HL-60/S4 treated with phorbol 12-myristate 13-acetate at 8.2 ng/mL for 4 days and 3 days (cell line): ENCODE measurements around the gene AMBP.

Experiments used
- in situ Hi-C: fragments of 300-500 bp; cut with MboI; formaldehyde crosslinking; loops from 2 replicates; pipeline ENCODE4 v1.15.0; 2022; ENCODE audit warnings: low sequenced_read_pairs

AMBP gene

DNA sequence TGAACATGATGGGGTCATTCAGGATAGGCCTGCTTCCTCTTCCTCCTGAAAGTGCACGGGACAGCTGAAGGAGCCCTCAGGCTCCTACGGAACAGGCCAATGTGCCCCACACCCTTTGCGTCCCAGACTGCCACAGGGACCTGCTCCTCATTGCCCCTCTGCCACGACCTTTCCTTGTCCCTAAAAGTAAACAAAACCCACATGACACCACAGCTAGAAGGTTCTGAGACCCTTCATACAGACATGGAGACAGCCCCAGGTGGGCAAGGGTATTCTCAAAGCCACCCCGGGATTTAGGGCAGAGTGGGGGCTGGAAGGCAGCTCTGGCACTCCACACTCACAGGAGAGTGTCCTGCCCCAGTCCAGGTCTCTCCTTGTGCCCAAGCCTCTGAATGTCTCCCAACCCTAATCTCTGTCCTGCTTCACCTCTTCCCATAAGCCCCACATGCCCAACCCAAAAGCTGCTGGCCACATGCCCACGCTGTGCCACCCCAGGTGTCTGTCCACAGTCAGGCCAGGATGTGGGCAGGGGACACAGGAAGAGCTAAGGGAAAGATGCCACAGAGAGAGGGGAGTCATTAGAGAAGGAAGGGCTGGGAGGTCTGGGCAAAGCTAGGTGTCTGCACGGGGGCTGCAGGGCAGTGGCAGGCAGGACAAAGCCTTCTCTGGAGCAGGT, 800 bp downstream of the AMBP start:
- in situ Hi-C loops: loop anchor here (25.0 kb wide), 1 partner anchor 210 kb away; no protein-coding TSS in a partner anchor

DNA sequence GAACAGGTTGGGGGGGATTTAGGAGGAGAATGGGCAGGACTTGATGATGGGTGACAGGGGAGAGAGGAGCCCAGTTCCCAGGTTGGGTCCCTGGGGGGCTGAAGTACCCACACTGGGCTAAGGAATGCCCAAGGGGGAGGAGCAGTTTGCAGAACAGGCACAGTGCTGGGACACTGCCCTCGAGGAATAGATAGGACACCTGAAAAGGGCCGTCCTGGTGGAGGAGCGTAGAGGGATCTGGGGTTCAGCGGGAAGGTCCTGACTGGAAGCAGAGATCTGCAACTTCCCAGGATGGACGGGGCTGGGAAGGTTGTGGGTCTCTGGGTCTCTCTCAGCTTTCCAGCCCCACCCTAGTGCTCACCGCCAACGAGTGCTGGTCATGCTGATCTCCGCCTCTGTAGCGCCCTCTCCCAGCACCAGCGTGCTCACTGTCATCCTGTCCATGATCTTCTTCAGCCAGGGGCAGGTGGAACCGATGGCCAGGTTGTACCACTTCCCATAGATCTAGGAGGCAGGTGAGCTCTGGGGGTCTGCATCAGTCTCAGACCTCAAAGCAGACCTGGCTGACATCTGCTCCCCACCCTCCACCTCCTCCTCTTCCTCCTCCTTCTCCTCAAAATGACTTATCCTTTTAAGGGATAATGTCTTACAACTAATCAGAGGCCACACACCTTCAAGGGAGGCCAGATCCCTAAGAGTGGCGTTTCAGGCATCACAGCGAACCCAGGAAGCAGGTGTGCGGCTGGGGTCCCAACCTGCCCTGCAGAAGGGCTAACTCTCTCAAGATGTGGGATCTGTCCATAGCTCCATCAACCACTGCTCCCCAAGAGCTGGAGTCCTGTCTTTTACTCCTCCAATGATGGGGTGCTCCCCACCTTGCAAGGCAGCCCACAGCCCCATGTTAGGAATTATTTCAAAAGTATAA, 1.6 kb downstream of the AMBP start:
- in situ Hi-C loops: loop anchor here (25.0 kb wide), 1 partner anchor 211 kb away; no protein-coding TSS in a partner anchor

DNA sequence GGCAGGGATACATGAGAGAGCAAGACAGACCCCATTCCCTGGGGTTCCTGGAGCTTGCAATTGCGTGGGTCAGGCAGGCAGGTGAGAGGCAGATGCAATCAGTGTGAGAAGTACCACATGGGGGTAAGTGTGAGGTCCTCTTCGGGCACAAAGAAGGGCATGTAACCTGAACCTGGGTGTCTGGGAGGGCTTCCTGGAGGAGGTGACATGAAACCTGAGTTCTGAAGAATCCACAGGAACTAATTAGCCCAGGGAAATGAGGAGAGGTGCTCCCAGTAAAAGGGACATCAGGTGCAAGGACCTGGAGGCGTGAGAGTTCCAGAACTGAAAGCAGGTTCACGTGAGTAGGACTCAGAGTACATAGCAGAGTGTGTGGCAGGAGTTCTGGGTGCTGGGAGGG, 2.5 kb downstream of the AMBP start:
- in situ Hi-C loops: loop anchor here (25.0 kb wide), 1 partner anchor 212 kb away; no protein-coding TSS in a partner anchor

GRCh38 chr9:114072184-114073140, 5.6 kb downstream of the AMBP start:
- in situ Hi-C loops: no loop called here

DNA sequence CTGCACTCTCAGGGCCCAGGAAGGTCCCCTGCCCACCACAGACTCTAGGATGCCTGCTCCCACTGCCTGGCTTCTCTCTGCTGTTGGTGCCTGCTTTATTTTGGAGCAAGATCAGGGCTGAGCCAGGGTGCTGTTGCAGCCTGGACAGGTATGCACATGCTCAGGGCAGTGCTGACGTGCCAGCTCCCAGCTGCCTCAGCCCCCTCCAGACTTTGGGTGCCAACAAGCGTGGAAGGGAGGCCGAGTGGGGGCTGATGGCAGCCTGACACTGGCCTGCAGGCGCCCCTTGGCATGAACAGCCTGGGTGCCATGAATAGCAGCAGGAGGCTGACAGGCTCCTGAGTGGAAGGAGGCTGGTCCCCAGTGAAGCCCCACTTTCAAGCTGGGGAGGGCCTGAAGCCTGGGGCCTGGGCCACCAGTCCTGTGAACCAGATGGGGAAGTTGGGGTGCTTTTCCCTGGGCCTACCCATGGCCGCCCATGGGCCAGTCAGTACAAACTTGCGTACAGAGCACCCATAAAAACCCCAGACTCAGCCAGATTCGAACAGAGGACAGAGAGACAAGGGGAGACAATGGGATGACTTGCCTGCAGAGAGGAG, 6.8 kb downstream of the AMBP start:
- in situ Hi-C loops: no loop called here

DNA sequence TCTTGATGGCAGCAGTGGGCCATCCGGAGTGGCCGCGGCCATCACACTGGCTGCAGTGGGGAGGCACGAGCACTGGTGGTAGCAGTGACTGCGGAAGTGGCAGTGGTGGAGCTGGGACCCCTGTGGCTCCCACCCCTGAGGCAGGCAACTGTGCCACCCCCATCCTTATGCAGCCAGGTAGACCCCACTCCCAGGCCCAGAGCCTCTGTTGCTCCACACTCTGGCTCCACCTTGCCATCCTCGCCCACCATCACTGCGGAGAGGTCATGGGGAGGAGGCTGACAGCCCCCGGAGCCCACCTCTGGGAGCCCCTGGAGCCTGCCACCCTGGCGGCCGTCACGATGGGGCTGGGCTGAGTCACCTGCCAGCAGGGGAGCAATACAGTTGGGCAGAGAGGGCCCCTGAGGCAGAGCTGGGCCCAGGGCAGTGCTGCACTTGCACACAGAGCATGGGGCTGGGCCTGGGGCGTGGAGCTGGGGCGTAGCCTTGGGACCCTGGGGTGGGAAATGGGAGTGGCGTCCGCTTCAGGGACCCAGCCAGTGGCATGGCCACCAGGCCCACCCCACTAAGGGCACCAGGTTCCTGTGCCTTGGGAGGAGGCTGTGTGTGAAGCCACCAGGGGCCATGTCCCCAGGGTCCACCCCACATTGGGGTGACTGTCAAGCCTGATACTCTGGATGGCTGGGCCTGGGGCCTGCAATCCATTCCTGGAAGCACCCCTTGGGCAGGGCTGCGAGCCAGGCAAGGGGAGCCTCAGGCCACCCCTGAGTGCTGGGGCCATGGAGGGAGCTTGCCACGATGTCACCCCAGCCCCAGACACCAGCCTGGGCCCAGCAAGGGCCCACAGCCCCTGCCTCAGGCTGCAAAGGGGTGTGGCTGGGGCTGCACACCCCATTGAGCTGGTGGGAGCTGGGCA, 7.7 kb downstream of the AMBP start:
- in situ Hi-C loops: no loop called here

- in situ Hi-C loops: no loop called here
Observed at GRCh38 chr9:114069476-114070187, 8.5 kb downstream of the AMBP start.

DNA sequence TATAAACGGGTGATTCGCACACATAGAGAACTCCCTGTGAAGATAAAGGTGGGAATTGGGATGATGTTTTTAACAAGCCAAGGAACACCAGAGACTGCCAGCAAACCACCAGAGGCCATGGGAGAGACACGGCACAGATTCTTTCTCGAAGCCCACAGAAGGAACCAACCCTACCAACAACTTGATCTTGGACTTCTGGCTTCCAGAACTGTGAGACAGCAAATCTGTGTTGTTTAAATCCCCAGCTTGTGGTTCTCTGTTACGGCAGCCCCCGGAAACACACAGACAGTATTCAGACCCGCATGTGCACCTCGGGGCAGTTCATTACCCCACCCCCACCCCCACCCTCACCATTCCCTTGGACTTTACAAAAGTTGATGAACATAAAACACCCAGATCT, 12.8 kb downstream of the AMBP start:
- in situ Hi-C loops: no loop called here

- in situ Hi-C loops: no loop called here
Observed at GRCh38 chr9:114061830-114062474, 16.1 kb downstream of the AMBP start.

GRCh38 chr9:114061292-114061691, 16.8 kb downstream of the AMBP start:
- in situ Hi-C loops: no loop called here

DNA sequence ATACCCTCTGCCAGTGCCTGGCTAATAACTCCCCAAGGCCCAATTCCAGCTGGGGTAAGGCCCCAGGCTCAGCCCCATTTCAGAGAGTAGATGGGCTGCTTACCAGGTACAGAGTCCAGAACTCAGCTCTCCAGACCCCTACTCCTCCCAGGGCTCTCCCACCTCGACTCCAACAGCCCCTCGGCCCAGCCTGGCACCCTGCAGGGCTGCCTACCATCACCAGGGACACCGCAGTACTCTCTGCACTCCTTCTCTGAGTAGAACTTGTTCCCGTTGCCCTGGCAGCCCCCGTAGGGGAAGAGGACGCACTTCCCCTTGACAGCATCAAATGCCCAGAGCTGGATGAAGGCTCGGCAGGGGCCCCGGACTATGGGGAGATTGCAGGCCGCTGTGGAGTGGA, 17.4 kb downstream of the AMBP start:
- in situ Hi-C loops: no loop called here

DNA sequence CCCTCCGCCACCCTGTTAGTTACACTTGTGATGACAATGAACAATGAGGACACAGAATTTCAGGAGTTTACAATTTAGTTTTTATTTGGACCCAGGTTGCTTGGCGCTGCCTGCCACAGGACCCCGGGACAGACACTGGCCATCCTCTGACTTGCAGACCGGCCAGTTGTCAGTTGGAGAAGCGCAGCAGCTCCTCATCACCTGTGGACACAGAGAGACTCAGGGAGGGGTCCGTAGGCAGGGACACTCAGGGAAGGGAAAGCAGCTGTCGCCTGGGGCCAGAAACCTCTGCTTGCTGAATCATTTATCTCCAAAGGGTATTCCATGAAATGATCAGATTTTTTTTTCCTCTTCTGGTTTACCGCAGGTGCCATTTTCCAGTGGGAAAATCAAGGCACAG, 18.0 kb downstream of the AMBP start:
- in situ Hi-C loops: no loop called here

- in situ Hi-C loops: no loop called here
Observed at GRCh38 chr9:114059047-114059803, 18.9 kb downstream of the AMBP start.

- in situ Hi-C loops: no loop called here
Observed at GRCh38 chr9:114058688-114059046, 19.4 kb downstream of the AMBP start.

DNA sequence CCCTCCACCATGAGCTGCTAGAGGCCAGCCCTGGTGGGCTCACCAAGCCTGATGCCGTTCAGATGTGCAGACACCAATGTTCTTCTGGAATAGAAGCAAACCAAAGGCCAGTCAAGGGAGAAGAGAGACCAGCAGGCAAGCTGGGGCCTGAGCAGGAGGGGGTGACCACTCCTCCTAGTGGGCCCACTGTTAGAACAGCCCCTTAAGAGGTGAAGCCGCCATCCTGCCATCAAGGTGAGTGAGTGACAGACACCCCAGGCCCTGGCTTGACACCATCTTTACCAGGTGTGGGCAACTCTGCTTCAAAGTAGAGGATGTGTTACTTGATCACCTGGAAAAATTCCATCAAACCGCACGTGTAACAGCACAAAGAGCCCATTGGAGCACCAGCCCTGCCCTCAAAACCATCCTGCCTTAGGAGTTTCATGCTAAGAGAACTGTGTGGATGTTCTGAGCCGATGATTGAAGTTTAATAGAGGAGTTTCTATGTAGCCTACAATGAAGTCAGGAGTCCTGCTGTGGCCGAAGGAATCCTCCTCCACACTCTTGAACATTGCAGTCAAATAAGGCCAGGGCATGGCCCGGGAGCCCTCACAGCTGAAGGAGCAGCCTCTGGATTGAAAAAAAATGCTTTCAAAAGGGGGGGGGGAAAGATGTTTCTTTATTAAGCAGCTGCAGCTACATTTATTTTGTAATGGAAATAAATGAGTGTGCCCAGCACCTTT, 20.8 kb downstream of the AMBP start:
- in situ Hi-C loops: no loop called here

GRCh38 chr9:114056527-114056926, 21.6 kb downstream of the AMBP start:
- in situ Hi-C loops: no loop called here

DNA sequence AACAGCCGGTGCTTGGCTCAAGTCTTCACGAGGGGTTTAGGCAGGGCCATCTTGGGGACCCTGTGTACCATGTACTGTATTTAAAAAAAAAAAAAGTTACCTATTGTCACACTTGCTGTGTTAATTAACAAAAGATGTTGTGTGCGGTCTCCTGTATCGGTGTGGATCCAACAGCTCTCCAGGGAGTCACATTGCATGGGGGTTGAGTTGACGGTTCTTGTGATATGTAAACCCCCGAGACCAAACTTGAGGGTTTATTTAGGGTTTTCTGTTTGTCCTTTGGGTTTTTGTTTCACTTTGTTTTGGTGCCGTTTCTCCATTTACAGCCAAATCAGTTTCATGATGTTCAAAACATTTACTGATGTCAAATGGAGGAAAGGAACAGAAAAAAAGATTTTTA, 22.2 kb downstream of the AMBP start:
- in situ Hi-C loops: no loop called here
